ENCODE results near the gene SEC61A2.
"Not testable (repeated sequence)": the region's sequence is repeated elsewhere in the genome, so short reads cannot be mapped to it uniquely, and the experiment has no call there.

Gene SEC61A2

DNA sequence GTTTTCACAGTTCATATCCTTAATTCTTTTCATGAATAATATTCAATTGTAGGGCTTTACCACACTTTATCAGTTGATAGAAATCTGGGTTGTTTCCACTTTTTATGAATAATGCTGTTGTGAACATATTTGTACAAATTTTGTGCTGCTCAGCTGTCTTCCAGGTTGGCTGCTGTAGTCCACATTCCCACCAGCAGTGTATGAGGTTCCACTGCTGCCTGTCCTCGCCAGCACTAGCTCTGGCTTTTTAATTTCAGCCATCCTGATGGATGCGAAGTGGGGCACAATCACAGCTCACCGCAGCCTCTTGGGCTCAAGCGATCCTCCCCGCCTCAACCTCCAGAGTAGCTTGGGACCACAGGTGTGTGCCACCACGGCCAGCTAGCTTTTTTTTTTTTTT, 33.5 kb downstream of the SEC61A2 start:
- no peak for DNase-seq

GRCh38 chr10:12164085-12164484, 34.6 kb downstream of the SEC61A2 start:
- DNase-seq = no peak

DNA sequence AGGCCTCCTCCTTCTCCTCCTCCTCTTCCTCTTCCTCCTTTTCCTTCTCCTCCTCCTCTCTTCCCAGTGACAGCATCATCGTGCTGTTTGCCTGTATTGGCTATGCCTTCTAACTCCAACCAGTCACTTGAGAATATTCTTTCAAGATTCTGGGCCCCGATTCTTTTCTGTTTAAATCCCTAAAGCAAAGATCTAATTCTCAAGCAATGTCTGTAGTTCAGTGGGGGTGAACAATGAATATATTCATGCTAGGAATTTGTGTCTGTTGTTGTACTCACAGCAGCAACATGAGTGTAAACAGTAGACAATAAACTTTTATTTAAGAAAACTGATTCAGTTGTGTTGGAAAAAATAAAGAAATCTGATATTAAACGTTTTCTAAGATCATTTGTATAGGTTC, 35.6 kb downstream of the SEC61A2 start:
- no peak for DNase-seq

DNA sequence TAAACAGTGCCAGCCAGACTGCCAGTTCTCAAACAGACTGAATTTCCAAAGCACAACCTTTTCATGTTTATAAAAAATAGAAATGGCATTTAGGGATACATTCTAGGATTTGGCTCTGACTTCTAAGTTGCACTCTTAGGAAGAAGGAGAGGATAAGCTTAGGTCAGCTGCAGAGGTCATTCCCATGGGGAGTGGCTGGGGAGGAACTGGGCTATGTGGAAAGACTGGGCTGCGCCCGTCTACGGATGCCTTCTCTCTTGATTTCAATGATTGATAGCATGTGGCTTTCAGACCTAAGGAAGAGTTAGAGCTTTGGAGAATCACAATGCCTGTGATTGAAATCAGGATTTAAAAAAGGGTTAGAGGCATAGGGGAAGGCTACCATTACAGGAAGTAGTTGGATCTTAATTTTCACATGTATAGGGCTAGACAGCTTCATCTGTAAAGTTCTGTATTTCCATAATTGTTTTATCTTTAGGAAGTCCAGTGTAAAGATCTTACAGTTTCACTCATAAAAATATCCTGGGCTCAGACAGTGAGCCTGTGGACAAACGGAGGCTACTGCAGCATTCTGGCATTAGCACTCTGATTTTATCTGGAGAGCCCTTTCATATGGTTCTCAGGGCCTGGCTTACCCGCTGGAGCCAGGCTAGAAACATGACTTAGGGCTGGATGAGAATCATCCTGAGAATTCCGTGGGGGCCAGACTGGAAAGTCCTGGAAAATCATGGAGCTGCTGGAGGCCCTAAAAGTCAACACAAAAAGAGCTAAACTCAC, 36.7 kb downstream of the SEC61A2 start:
- DNase-seq = no peak

GRCh38 chr10:12171512-12171911, 42.0 kb downstream of the SEC61A2 start:
- not testable (repeated sequence) for DNase-seq

- DNase-seq = no peak
These were observed 48.2 kb downstream of the SEC61A2 start for GRCh38 chr10:12177642-12178041.

DNA sequence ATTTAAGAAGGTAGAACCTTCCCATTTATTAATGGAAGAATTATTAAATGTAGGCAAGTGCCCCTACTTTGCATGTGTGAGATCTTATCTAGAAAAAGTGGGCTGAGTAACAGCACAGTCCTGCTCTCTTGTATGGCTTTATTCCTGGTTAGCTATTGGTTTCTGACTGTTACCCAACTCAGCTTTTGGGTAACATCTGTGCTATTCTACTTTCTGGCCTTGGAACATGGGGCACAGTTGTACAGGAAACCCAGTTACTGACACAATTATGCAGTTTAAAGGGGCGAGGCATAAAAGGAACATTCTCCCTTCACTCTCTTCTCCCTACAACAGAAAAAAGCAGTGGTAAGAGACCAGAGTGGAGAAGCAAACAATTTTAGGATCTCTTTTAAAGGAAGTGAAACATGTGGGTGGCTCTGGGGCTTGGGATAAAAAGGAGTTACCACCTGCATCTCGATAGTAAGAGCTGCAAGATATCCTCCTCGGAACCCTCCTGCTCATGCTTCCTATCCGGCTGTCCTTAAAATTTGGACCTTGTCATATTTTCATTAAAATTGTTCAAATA, 50.2 kb downstream of the SEC61A2 start:
- no peak for DNase-seq

- no peak for DNase-seq
These were observed 50.9 kb downstream of the SEC61A2 start for GRCh38 chr10:12180221-12180974.

GRCh38 chr10:12181065-12181775, 51.7 kb downstream of the SEC61A2 start:
- DNase-seq = no peak

- DNase-seq = no peak
These were observed 54.7 kb downstream of the SEC61A2 start for GRCh38 chr10:12184165-12184564.

DNA sequence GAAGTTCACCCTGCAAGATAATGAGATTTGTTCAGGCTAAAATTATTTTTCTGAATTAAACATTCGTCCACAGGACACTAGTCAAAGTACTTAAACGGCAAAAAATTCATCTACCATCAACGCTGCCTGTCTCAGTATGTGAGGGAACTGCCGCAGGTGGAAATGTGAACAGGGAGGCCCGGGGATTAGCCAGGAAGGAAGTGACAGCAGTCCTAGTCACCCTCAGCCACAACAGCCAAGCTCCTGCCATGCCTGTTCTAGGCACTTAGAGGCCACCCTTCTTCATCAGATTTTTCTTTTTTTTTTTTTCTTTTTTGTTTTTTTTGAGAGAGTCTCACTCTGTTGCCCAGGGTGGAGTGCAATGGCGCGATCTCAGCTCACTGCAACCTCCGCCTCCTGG, 56.8 kb downstream of the SEC61A2 start:
- DNase-seq = no peak

GRCh38 chr10:12187321-12187905, 57.9 kb downstream of the SEC61A2 start:
- no peak for DNase-seq

GRCh38 chr10:12188656-12189055, 59.2 kb downstream of the SEC61A2 start:
- no peak for DNase-seq

- no peak for DNase-seq
These were observed 59.9 kb downstream of the SEC61A2 start for GRCh38 chr10:12189426-12189825.

- DNase-seq = no peak
These were observed 62.2 kb downstream of the SEC61A2 start for GRCh38 chr10:12191715-12192114.

- DNase-seq = no peak
These were observed 63.7 kb downstream of the SEC61A2 start for GRCh38 chr10:12193193-12193592.

DNA sequence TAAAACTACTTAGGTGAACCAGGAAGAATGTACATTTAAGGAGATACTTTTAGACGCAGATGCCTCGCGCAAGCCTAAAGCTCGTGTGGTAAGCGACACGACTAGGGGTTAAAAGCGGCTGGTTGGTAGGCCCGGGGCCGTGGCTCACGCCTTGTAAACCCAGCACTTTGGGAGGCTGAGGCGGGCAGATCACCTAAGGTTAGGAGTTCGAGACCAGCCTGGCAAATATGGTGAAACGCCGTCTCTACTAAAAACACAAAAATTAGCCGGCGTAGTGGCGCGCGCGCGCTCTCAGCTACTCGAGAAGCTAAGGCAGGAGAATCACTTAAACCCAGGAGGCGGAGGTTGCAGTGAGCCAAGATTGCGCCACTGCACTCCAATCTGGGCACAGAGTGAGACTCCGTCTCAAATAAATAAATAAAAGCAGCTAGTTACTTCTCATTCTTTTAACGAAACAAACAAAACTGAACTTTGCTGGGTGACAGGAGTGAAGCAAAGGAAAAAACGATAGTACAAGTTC, 65.3 kb downstream of the SEC61A2 start:
- DNase-seq = no peak

GRCh38 chr10:12195281-12195602, 65.8 kb downstream of the SEC61A2 start:
- no peak for DNase-seq

GRCh38 chr10:12195603-12196506, 66.4 kb downstream of the SEC61A2 start, which contains the start of the genes CDC123 and NUDT5:
TSS of gene CDC123 (plus strand) at chr10:12196188. CDS start at chr10:12196246, 58 bp downstream.
TSS of gene NUDT5 (minus strand) at chr10:12195891. CDS start at chr10:12186291, 9,600 bp downstream.
- peak; percentile 35 to 62 for DNase-seq

- DNase-seq = no peak
These were observed 67.2 kb downstream of the SEC61A2 start for GRCh38 chr10:12196531-12197211.

DNA sequence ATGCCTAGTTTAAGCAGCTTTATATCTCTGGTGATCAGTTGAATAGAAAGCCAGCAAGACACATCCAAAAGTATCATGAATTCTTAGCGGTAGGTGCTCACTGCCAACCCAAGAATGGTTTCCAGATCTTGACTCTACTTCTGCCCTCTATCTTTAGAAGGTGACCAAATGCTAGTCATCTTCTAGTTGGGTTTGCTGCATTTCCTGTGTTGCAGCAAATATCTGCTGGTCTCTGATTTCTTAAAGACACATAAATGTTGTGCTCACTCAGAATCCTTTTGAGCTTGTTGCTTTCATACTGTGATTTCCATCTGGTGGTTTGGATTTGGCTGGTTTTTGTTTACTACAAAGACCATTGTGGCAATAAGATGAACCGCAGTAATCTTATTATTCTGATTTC, 68.7 kb downstream of the SEC61A2 start:
- DNase-seq = no peak

Data from NCI-H524 (cell line).